Activated CD8-positive, alpha-beta T cell treated with anti-CD3 and anti-CD28 coated beads for 36 hours (primary cell): ENCODE results near the gene CTAG1A. TPM values are rescaled to one million over a fixed set of nuclear protein-coding genes. Genes with fewer than 3 reads are reported as not detected.
A peak's percentile ranks its signal among the peaks of the same experiment; 100 is the strongest.
"Not testable (repeated sequence)": the region's sequence is repeated elsewhere in the genome, so short reads cannot be mapped to it uniquely, and the experiment has no call there.

Source experiments
- ATAC-seq: fragments of 200-7000 bp; cut with Tn5 transposase; one replicate; pipeline ENCODE4 v1.10.0; 2021; ENCODE audit warnings: mild to moderate bottlenecking, moderate library complexity
- CTCF ChIA-PET: fragments of 350-600 bp; sonication (Branson Sonifier 250); formaldehyde crosslinking; loops from one replicate; lab custom pipeline; 2021; ENCODE audit warnings: antibody characterized with exemption; lab: Charles Lee
- POLR2A ChIA-PET: fragments of 350-600 bp; sonication (Branson Sonifier 250); formaldehyde crosslinking; loops from one replicate; lab custom pipeline; 2021; ENCODE audit warnings: antibody characterized with exemption; lab: Charles Lee
- DNase-seq: peaks from one replicate; pipeline ENCODE4 v3.0.0-alpha.2; 2020
- H3K27ac Mint-ChIP-seq: one replicate; pipeline ENCODE4 v1.8.0; 2021; ENCODE audit warnings: mild to moderate bottlenecking, mixed read lengths
- H3K27me3 Mint-ChIP-seq: one replicate; pipeline ENCODE4 v1.8.0; 2021; ENCODE audit warnings: mixed read lengths
- H3K36me3 Mint-ChIP-seq: one replicate; pipeline ENCODE4 v1.8.0; 2021; ENCODE audit warnings: low read depth, mixed read lengths
- H3K4me1 Mint-ChIP-seq: one replicate; pipeline ENCODE4 v1.8.0; 2021; ENCODE audit warnings: low read depth, mixed read lengths
- H3K4me3 Mint-ChIP-seq: one replicate; pipeline ENCODE4 v1.8.0; 2021; ENCODE audit warnings: mild to moderate bottlenecking, moderate library complexity, mixed read lengths
- H3K9me3 Mint-ChIP-seq: one replicate; pipeline ENCODE4 v1.8.0; 2021; ENCODE audit warnings: mixed read lengths
- CTCF ChIP-seq: fragments of 200-600 bp; IDR thresholded peaks from one replicate; pipeline ENCODE4 v1.8.0; 2022; ENCODE audit warnings: antibody characterized with exemption, mild to moderate bottlenecking
- intact Hi-C: fragments of 100-400 bp; cut with micrococcal nuclease; formaldehyde crosslinking; loops from one replicate; pipeline ENCODE4 v1.10.0; 2022
- total RNA-seq, 2 experiments: library from RNA; stranded (reverse); gene quantifications; one replicate each; pipeline ENCODE4 v1.2.3, GENCODE V29; 2021

Gene CTAG1A
- total RNA-seq, 2 experiments from 2014 or later = not detected

- POLR2A ChIA-PET, H3K36me3 Mint-ChIP-seq, H3K27ac Mint-ChIP-seq, H3K9me3 Mint-ChIP-seq, CTCF ChIA-PET, H3K4me3 Mint-ChIP-seq, ATAC-seq, DNase-seq, H3K4me1 Mint-ChIP-seq, H3K27me3 Mint-ChIP-seq, intact Hi-C loops: not testable (repeated sequence)
Measured at GRCh38 chrX:154560326-154560725, 24.6 kb upstream of the CTAG1A start.

GRCh38 chrX:154562295-154562694 is 22.6 kb upstream of the CTAG1A start:
- H3K4me3 Mint-ChIP-seq, H3K36me3 Mint-ChIP-seq, H3K27ac Mint-ChIP-seq, CTCF ChIA-PET, ATAC-seq, DNase-seq, H3K27me3 Mint-ChIP-seq, H3K9me3 Mint-ChIP-seq, intact Hi-C loops, H3K4me1 Mint-ChIP-seq, POLR2A ChIA-PET: not testable (repeated sequence)

GRCh38 chrX:154570361-154570760 is 14.6 kb upstream of the CTAG1A start:
- not testable (repeated sequence) for H3K4me1 Mint-ChIP-seq, H3K4me3 Mint-ChIP-seq

GRCh38 chrX:154573061-154573460 is 11.9 kb upstream of the CTAG1A start:
- H3K9me3 Mint-ChIP-seq, H3K4me1 Mint-ChIP-seq, H3K27me3 Mint-ChIP-seq, POLR2A ChIA-PET, H3K4me3 Mint-ChIP-seq, intact Hi-C loops, H3K36me3 Mint-ChIP-seq, ATAC-seq, H3K27ac Mint-ChIP-seq, CTCF ChIA-PET, DNase-seq: not testable (repeated sequence)

More at GRCh38 chrX:154570361-154570760, 14.6 kb upstream of the CTAG1A start:
- intact Hi-C loops, H3K27ac Mint-ChIP-seq, CTCF ChIA-PET, H3K27me3 Mint-ChIP-seq, H3K36me3 Mint-ChIP-seq, H3K9me3 Mint-ChIP-seq, POLR2A ChIA-PET, DNase-seq, ATAC-seq: not testable (repeated sequence)

GRCh38 chrX:154575076-154575475 is 9.9 kb upstream of the CTAG1A start:
- H3K4me3 Mint-ChIP-seq, intact Hi-C loops, H3K9me3 Mint-ChIP-seq, H3K27me3 Mint-ChIP-seq, CTCF ChIA-PET, H3K4me1 Mint-ChIP-seq, H3K36me3 Mint-ChIP-seq, DNase-seq, H3K27ac Mint-ChIP-seq, POLR2A ChIA-PET: not testable (repeated sequence)
- peak; percentile 79 for ATAC-seq

GRCh38 chrX:154582994-154583393 is 1.9 kb upstream of the CTAG1A start:
- H3K4me1 Mint-ChIP-seq, CTCF ChIA-PET, H3K36me3 Mint-ChIP-seq, intact Hi-C loops, DNase-seq, H3K9me3 Mint-ChIP-seq, H3K4me3 Mint-ChIP-seq, H3K27ac Mint-ChIP-seq, ATAC-seq, H3K27me3 Mint-ChIP-seq, POLR2A ChIA-PET: not testable (repeated sequence)

- H3K4me3 Mint-ChIP-seq, H3K36me3 Mint-ChIP-seq, intact Hi-C loops, H3K27me3 Mint-ChIP-seq, H3K27ac Mint-ChIP-seq, H3K4me1 Mint-ChIP-seq, DNase-seq, H3K9me3 Mint-ChIP-seq, CTCF ChIA-PET, ATAC-seq, POLR2A ChIA-PET: not testable (repeated sequence)
Measured at GRCh38 chrX:154590415-154590814, 5.5 kb downstream of the CTAG1A start.

GRCh38 chrX:154592505-154592904 is 7.6 kb downstream of the CTAG1A start:
- DNase-seq = no peak
- TF ChIP-seq CTCF = no peak
- no peaks in the 10 kb centered on the region for H3K27me3 Mint-ChIP-seq
- ChIA-PET CTCF (no interaction called here), POLR2A (no interaction called here)
- H3K36me3 Mint-ChIP-seq = no peaks in the 10 kb centered on the region
- no peak overlapping the region for H3K27ac Mint-ChIP-seq
- no peak overlapping the region for H3K4me3 Mint-ChIP-seq
- H3K9me3 Mint-ChIP-seq = no peaks in the 10 kb centered on the region
- ATAC-seq = no peak
- no peaks in the 10 kb centered on the region for H3K4me1 Mint-ChIP-seq
- intact Hi-C loops = no loop called here
